Esophagus squamous epithelium (tissue), 4 donors: ENCODE data around the gene NEK5.

Experiments used
- CTCF ChIP-seq, 6 experiments: fragments of 450-650 bp in 4 of 6; fragments of 200-600 bp in 2 of 6; sonication (generic) in 2 of 6; IDR thresholded peaks; one replicate each; pipeline ENCODE4 v1.5.1; 2016 to 2019; ENCODE audit warnings: antibody characterized with exemption in 6 of 6, mild to moderate bottlenecking in 4 of 6, moderate library complexity in 4 of 6
- POLR2A ChIP-seq, 4 donors: fragments of 450-650 bp; IDR thresholded peaks; one replicate each; pipeline ENCODE4 v1.6.1; 2017; ENCODE audit warnings: antibody characterized with exemption in 4 of 4, mild to moderate bottlenecking in 4 of 4, moderate library complexity in 3 of 4

DNA sequence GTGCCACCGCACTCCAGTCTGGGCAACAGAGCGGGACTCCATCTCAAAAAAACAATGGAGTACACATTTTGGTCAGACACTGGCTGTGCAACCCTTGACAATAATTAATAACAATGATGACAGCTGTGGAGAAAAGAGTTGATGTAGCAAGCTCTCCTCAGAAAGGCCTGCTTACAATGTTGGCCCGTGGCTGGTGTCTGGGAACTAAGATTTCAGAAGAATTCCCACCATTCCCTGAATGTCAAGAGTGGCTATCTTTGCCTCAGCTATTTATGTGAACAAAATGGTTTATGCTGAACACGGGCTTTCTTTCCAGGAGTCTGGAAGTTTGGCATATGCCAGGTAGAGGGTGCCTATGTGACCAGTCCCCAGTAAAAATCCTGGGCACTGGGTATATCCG, 25.5 kb downstream of the NEK5 start:
- TF ChIP-seq CTCF (IDR thresholded peaks at IDR 0.05) (no peak), POLR2A (IDR thresholded peaks at IDR 0.05) (no peak)
